Measurements from ENCODE around the gene KLF11.
A peak's percentile ranks its signal among the peaks of the same experiment; 100 is the strongest.
"Not testable (repeated sequence)": the region's sequence is repeated elsewhere in the genome, so short reads cannot be mapped to it uniquely, and the experiment has no call there.

The KLF11 gene

DNA sequence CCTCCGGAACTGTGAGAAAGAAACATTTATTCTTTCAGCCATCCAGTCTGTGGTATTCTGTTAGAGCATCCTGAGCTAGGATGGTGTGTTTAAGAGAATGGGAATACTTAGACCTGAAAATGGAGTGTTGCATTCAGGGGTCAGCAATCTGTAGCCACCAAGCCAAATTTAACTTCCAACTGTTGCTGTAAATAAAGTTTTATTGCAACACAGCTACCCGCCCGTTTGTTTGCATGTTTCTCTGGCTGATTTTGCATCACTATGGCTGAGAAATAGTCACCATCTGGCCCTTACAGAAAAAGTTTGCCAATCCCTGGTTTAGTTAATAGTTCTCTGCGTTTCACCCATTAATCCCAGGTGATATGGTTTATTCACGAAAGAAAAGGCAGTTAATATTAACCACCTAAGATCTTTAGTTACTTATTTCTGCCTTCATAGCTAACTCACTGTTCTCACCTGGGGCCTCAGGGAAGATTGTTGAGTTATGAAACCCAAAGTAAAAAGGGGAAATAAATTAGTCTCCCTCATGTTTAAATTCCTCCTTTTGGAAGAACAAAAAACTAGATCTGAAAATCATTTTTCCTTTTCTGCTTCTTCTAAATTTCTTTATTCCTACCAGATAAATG is 46.3 kb downstream of the KLF11 start:
- no peak for DNase-seq

GRCh38 chr2:10091182-10091888 is 48.0 kb downstream of the KLF11 start:
- DNase-seq = no peak

DNA sequence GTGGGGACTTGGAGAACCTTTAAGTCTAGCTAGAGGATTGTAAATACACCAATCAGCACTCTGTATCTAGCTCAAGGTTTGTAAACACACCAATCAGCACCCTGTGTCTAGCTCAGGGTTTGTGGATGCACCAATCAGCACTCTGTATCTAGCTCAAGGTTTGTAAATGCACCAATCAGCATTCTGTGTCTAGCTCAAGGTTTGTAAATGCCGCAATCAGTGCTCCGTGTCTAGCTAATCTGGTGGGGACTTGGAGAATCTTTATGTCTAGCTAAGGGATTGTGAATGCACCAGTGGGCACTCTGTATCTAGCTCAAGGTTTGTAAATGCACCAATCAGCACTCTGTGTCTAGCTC is 48.5 kb downstream of the KLF11 start:
- DNase-seq = not testable (repeated sequence)

GRCh38 chr2:10094271-10094814 is 51.0 kb downstream of the KLF11 start:
- no peak for DNase-seq

GRCh38 chr2:10095175-10095574 is 51.8 kb downstream of the KLF11 start:
- no peak for DNase-seq

DNA sequence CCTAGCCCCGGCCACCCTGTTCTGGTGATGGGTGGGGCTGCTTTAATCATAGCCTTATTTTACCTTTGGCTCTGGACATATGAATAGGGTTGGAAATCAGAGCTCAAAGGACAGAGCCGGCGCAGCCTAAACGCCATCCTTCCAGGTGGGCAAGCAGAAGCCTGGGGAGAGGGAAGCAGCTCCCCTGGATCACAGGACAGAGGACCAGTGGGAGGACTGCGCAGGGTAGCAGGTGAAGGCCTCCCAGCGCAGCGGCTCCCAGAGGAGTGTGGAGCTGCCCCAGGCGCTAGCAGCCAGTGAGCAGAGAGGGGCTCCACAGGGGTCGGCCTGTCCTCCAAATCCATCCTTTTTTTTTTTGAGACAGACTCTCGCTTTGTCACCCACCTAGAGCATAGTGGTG is 53.3 kb downstream of the KLF11 start:
- DNase-seq = no peak

DNA sequence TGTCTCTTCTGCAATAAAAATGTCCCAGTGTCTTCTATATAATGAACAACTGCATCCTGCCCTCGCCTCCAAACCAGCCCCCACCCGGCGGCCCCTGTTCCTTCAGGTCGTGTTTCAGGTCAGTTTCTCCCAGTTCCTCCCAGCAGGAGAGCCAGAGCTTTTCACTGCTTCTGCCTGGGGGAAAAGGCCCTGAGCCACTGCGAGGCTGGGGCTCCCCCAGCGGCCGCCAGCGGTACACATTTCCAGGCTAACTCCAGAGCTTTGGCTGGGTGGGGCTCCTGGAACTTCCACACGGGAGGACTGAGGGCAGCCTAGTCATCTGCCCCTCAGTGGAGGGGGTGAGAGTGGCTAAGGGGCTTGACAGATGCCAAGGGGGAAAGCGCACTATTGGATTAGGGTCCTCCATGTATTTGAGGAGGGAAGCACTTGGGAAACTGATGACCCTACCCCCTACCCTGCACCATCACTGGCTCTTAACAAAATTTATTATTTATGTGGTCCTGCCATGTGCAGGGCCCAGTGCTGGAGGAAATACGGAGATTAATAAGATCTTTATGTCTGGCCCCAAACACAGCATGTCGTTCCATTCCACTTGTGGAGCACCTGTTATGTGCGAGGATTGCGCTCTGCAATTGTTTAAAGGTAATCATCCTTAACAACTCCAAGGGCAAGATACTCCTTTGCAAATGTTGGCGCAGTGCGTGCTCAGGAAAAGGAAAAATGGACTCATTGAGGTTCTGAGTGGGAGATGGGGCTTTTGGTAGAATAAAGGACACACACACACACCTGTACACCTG is 54.2 kb downstream of the KLF11 start:
- DNase-seq = peak; percentile 51

GRCh38 chr2:10101491-10101890 is 58.1 kb downstream of the KLF11 start:
- DNase-seq = no peak

- no peak for DNase-seq
Measured at GRCh38 chr2:10103179-10103578, 59.8 kb downstream of the KLF11 start.
